GM13976 (cell line): ENCODE results near the gene CRACR2A.

Source experiments
- DNase-seq: peaks from one replicate; pipeline ENCODE4 v3.0.0; 2012; ENCODE audit warnings: low spot score
- CTCF ChIP-seq: IDR thresholded peaks from 2 replicates; pipeline ENCODE4 v1.5.1; 2012; ENCODE audit warnings: borderline replicate concordance, mild to moderate bottlenecking; ENCODE audit not compliant: insufficient read depth; ENCODE audit errors: extremely low read depth, missing control alignments, control extremely low read depth
- in situ Hi-C: fragments of 300-500 bp; cut with MboI; formaldehyde crosslinking; loops from one replicate; pipeline ENCODE4 v1.12.0; 2022; ENCODE audit warnings: low sequenced_read_pairs, mixed read lengths, inconsistent platforms; ENCODE audit not compliant: unreplicated experiment

The CRACR2A gene

GRCh38 chr12:3646561-3647241 is 106.2 kb downstream of the CRACR2A start:
- DNase-seq: no peak
- no peak for TF ChIP-seq CTCF
- in situ Hi-C loops: no loop called here

GRCh38 chr12:3645091-3645490 is 107.8 kb downstream of the CRACR2A start:
- no peak for TF ChIP-seq CTCF
- no peak for DNase-seq
- in situ Hi-C loops: no loop called here

GRCh38 chr12:3644104-3644503 is 108.8 kb downstream of the CRACR2A start:
- no peak for DNase-seq
- TF ChIP-seq CTCF: no peak
- in situ Hi-C loops: no loop called here

GRCh38 chr12:3641428-3642018 is 111.4 kb downstream of the CRACR2A start:
- in situ Hi-C loops: no loop called here
- TF ChIP-seq CTCF: no peak
- DNase-seq: no peak

- in situ Hi-C loops: no loop called here
- no peak for DNase-seq
- no peak for TF ChIP-seq CTCF
These were observed 116.6 kb downstream of the CRACR2A start for GRCh38 chr12:3636328-3636727.

GRCh38 chr12:3634348-3634747 is 118.6 kb downstream of the CRACR2A start:
- in situ Hi-C loops: no loop called here
- TF ChIP-seq CTCF: no peak
- DNase-seq: no peak
